Choroid plexus epithelial cell (primary cell): ENCODE measurements around the gene ITPR3.

Experiments
- DNase-seq: peaks from one replicate; pipeline ENCODE4 v3.0.0-alpha.2; 2010; ENCODE audit warnings: low read depth
- H3K4me3 ChIP-seq: 2 replicates; pipeline ENCODE4 v1.5.1; 2011; ENCODE audit warnings: low read depth, mild to moderate bottlenecking, control low read depth, low read length, moderate library complexity
- CTCF ChIP-seq: conservative IDR thresholded peaks from 2 replicates; pipeline ENCODE4 v1.5.1; 2011; ENCODE audit warnings: low read depth, mild to moderate bottlenecking, control low read depth, inconsistent platforms, low read length, moderate library complexity

The ITPR3 gene

GRCh38 chr6:33631971-33632557, 10.9 kb downstream of the ITPR3 start:
- H3K4me3 ChIP-seq, result no peak overlapping the region
- no peak for DNase-seq
- no peak for TF ChIP-seq CTCF

GRCh38 chr6:33632558-33633039, 11.5 kb downstream of the ITPR3 start:
- H3K4me3 ChIP-seq, result no peak overlapping the region
- peak; percentile 85 for TF ChIP-seq CTCF
- DNase-seq, result peak; percentile 55

GRCh38 chr6:33633084-33633461, 12.0 kb downstream of the ITPR3 start:
- H3K4me3 ChIP-seq, result peak overlapping the region; percentile 50
- no peak for DNase-seq
- TF ChIP-seq CTCF, result no peak

- DNase-seq, result peak; percentile 55
- H3K4me3 ChIP-seq, result peak overlapping the region; percentile 55
- TF ChIP-seq CTCF, result no peak
These were observed 12.5 kb downstream of the ITPR3 start for GRCh38 chr6:33633462-33634158.

GRCh38 chr6:33634161-33634727, 13.1 kb downstream of the ITPR3 start:
- peak overlapping the region; percentile 55 for H3K4me3 ChIP-seq
- no peak for TF ChIP-seq CTCF
- DNase-seq, result no peak

GRCh38 chr6:33634946-33635345, 13.8 kb downstream of the ITPR3 start:
- H3K4me3 ChIP-seq, result no peak overlapping the region
- no peak for TF ChIP-seq CTCF
- DNase-seq, result no peak
